ENCODE data around the gene SHC3.

SHC3 gene

GRCh38 chr9:89107406-89107805, 71.2 kb downstream of the SHC3 start:
- DNase-seq (ENCODE audit: low read depth): no peak

GRCh38 chr9:89106224-89106851, 72.3 kb downstream of the SHC3 start:
- no peak for DNase-seq (ENCODE audit: low read depth)

GRCh38 chr9:89104821-89105220, 73.8 kb downstream of the SHC3 start:
- DNase-seq (ENCODE audit: low read depth): no peak

GRCh38 chr9:89097219-89097618, 81.4 kb downstream of the SHC3 start:
- DNase-seq (ENCODE audit: low read depth): no peak

- no peak for DNase-seq (ENCODE audit: low read depth)
Measured at GRCh38 chr9:89096807-89097206, 81.8 kb downstream of the SHC3 start.

GRCh38 chr9:89095761-89096528, 82.7 kb downstream of the SHC3 start:
- DNase-seq (ENCODE audit: low read depth): no peak

GRCh38 chr9:89093201-89093975, 85.2 kb downstream of the SHC3 start:
- DNase-seq (ENCODE audit: low read depth): no peak

- no peak for DNase-seq (ENCODE audit: low read depth)
Measured at GRCh38 chr9:89089176-89089575, 89.4 kb downstream of the SHC3 start.

GRCh38 chr9:89083626-89084025, 95.0 kb downstream of the SHC3 start:
- DNase-seq (ENCODE audit: low read depth): no peak

- no peak for DNase-seq (ENCODE audit: low read depth)
Measured at GRCh38 chr9:89080193-89080592, 98.4 kb downstream of the SHC3 start.

- DNase-seq (ENCODE audit: low read depth): no peak
Measured at GRCh38 chr9:89079391-89079790, 99.2 kb downstream of the SHC3 start.

GRCh38 chr9:89078860-89079259, 99.8 kb downstream of the SHC3 start:
- no peak for DNase-seq (ENCODE audit: low read depth)

- DNase-seq (ENCODE audit: low read depth): no peak
Measured at GRCh38 chr9:89078421-89078820, 100.2 kb downstream of the SHC3 start.

- no peak for DNase-seq (ENCODE audit: low read depth)
Measured at GRCh38 chr9:89077519-89077918, 101.1 kb downstream of the SHC3 start.

- no peak for DNase-seq (ENCODE audit: low read depth)
Measured at GRCh38 chr9:89073397-89073796, 105.2 kb downstream of the SHC3 start.

GRCh38 chr9:89071591-89071990, 107.0 kb downstream of the SHC3 start:
- no peak for DNase-seq (ENCODE audit: low read depth)

GRCh38 chr9:89066835-89067234, 111.8 kb downstream of the SHC3 start:
- DNase-seq (ENCODE audit: low read depth): no peak

GRCh38 chr9:89065921-89066320, 112.7 kb downstream of the SHC3 start:
- DNase-seq (ENCODE audit: low read depth): no peak

- no peak for DNase-seq (ENCODE audit: low read depth)
Measured at GRCh38 chr9:89060790-89061189, 117.8 kb downstream of the SHC3 start.

GRCh38 chr9:89059925-89060506, 118.6 kb downstream of the SHC3 start:
- no peak for DNase-seq (ENCODE audit: low read depth)

GRCh38 chr9:89058906-89059305, 119.7 kb downstream of the SHC3 start:
- DNase-seq (ENCODE audit: low read depth): no peak

- no peak for DNase-seq (ENCODE audit: low read depth)
Measured at GRCh38 chr9:89054865-89055495, 123.6 kb downstream of the SHC3 start.

Data from activated gamma-delta T cell treated with anti-CD3 and anti-CD28 coated beads, Interleukin-2, amount 50 U/mL, for 16 hours (primary cell).